Ascending aorta (tissue), 2 donors: Measurements from ENCODE around the gene RASSF3. TPM values are rescaled to one million over a fixed set of nuclear protein-coding genes. Genes with fewer than 3 reads are reported as not detected.
A peak's percentile ranks its signal among the peaks of the same experiment; 100 is the strongest.

Experiments used
- DNase-seq, 2 donors: peaks; one replicate each; pipeline ENCODE4 v3.0.0-alpha.2; 2019; ENCODE audit warnings: low spot score in 2 of 2
- H3K27ac ChIP-seq, 2 donors: fragments of 200-600 bp; sonication (generic); one replicate each; pipeline ENCODE4 v1.5.1; 2016 to 2017; ENCODE audit warnings: mild to moderate bottlenecking in 1 of 2
- H3K27me3 ChIP-seq: fragments of 200-600 bp; sonication (generic); one replicate; pipeline ENCODE4 v1.5.1; 2017
- H3K36me3 ChIP-seq, 2 donors: fragments of 200-600 bp; sonication (generic); one replicate each; pipeline ENCODE4 v1.5.1; 2016
- H3K4me1 ChIP-seq, 2 donors: fragments of 200-600 bp; sonication (generic); one replicate each; pipeline ENCODE4 v1.5.1; 2016 to 2017; ENCODE audit warnings: mild to moderate bottlenecking in 1 of 2
- H3K4me3 ChIP-seq, 2 donors: fragments of 200-600 bp; sonication (generic); one replicate each; pipeline ENCODE4 v1.5.1; 2016 to 2017; ENCODE audit warnings: mild to moderate bottlenecking in 1 of 2
- H3K9me3 ChIP-seq, 2 donors: fragments of 200-600 bp; sonication (generic); one replicate each; pipeline ENCODE4 v1.5.1; 2016
- intact Hi-C: fragments of 100-400 bp; cut with DNase I; formaldehyde crosslinking; loops from one replicate; pipeline ENCODE4 v1.15.1; 2023
- total RNA-seq: library from RNA; depleted of rRNA; stranded (reverse); fragments of >200 nt; gene quantifications from one replicate; pipeline ENCODE4 v1.1.0, GENCODE V29; 2016
- TF ChIP-seq, protein P1 (sequence below), 3 experiments: fragments of 200-600 bp in 2 of 3; fragments of 450-650 bp in 1 of 3; sonication (generic) in 2 of 3; IDR thresholded peaks; one replicate each; pipeline ENCODE4 v1.5.1; 2016 to 2019; ENCODE audit warnings: antibody characterized with exemption in 3 of 3, mild to moderate bottlenecking in 1 of 3, moderate library complexity in 1 of 3

RASSF3 gene
- total RNA-seq, 1 donor from 2014 or later: 79.6 TPM

DNA sequence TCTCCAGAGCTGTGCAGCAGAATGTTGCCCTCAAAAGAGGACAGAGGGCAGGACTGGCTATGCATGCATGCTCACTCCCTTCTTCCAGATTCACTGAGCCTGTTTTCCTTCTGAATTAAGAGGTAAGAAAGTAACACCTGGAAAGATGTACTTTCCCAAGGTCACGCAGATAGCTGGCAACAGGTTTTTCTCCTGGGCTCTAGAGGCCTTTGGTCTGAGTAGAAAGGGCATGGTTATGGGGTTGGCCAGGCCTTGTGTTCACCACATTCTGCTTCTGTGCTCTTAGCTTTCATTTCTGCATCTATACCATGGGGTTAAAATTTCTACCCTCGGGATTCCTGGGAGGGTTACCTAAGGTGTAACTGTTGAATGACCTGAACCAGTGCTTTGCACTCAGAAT, 57.5 kb downstream of the RASSF3 start:
- TF ChIP-seq, protein P1, sequence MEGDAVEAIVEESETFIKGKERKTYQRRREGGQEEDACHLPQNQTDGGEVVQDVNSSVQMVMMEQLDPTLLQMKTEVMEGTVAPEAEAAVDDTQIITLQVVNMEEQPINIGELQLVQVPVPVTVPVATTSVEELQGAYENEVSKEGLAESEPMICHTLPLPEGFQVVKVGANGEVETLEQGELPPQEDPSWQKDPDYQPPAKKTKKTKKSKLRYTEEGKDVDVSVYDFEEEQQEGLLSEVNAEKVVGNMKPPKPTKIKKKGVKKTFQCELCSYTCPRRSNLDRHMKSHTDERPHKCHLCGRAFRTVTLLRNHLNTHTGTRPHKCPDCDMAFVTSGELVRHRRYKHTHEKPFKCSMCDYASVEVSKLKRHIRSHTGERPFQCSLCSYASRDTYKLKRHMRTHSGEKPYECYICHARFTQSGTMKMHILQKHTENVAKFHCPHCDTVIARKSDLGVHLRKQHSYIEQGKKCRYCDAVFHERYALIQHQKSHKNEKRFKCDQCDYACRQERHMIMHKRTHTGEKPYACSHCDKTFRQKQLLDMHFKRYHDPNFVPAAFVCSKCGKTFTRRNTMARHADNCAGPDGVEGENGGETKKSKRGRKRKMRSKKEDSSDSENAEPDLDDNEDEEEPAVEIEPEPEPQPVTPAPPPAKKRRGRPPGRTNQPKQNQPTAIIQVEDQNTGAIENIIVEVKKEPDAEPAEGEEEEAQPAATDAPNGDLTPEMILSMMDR (IDR thresholded peaks at IDR 0.05): no peak
- Histone ChIP-seq H3K4me3 (peak overlapping the region in 1 of 2 donors; percentile 34), H3K27me3 (no peaks in the 10 kb centered on the region), H3K4me1 (peaks cover 35 to 75% of the 10 kb centered on the region in 2 donors), H3K27ac (peak overlapping the region; percentile 75 to 88), H3K36me3 (no peaks in the 10 kb centered on the region), H3K9me3 (no peaks in the 10 kb centered on the region)
- intact Hi-C loops: no loop called here
- no peak for DNase-seq

DNA sequence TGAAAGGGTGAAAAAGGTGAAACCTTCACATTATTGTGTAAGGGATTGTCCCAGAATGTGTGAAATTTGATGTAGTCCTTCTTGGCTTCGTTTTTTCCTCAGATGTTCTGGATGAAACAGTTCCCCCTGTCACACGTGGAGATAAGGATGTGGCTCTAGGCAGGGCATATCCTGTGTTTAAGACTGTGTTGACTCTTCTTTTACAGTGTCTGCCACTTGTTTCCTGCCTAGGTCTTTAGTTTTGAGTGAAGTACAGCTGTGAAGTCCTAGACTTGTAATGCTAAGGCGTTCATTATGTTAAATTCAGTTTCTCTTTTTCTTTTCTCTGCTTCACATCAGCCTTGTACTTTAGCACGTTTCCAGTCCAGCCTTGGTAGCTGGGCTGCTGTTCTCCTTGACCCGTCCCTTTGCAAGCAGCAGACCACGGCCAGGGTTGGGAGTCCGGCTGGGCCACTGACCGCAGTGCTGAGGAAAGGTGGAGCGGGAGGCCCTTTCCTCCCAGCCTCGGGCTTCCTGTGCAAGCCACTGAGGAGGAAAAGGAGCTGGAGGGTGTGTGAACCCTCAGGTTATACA, 59.1 kb downstream of the RASSF3 start:
- intact Hi-C loops: no loop called here
- Histone ChIP-seq H3K27ac (peak overlapping the region; percentile 75 to 88), H3K4me1 (peaks cover 48 to 84% of the 10 kb centered on the region in 2 donors), H3K36me3 (no peaks in the 10 kb centered on the region), H3K27me3 (no peaks in the 10 kb centered on the region), H3K4me3 (peak overlapping the region; percentile 7 to 38), H3K9me3 (no peaks in the 10 kb centered on the region)
- DNase-seq: no peak
- TF ChIP-seq, protein P1 (IDR thresholded peaks at IDR 0.05): no peak

- Histone ChIP-seq H3K9me3 (no peaks in the 10 kb centered on the region), H3K27ac (peak overlapping the region; percentile 75 to 88), H3K4me1 (peaks cover 50 to 84% of the 10 kb centered on the region in 2 donors), H3K36me3 (no peaks in the 10 kb centered on the region), H3K4me3 (peak overlapping the region in 1 of 2 donors; percentile 38), H3K27me3 (no peaks in the 10 kb centered on the region)
- intact Hi-C loops: no loop called here
- TF ChIP-seq, protein P1 (IDR thresholded peaks at IDR 0.05): no peak
- no peak for DNase-seq
Observed at GRCh38 chr12:64670019-64670418, 59.7 kb downstream of the RASSF3 start.

DNA sequence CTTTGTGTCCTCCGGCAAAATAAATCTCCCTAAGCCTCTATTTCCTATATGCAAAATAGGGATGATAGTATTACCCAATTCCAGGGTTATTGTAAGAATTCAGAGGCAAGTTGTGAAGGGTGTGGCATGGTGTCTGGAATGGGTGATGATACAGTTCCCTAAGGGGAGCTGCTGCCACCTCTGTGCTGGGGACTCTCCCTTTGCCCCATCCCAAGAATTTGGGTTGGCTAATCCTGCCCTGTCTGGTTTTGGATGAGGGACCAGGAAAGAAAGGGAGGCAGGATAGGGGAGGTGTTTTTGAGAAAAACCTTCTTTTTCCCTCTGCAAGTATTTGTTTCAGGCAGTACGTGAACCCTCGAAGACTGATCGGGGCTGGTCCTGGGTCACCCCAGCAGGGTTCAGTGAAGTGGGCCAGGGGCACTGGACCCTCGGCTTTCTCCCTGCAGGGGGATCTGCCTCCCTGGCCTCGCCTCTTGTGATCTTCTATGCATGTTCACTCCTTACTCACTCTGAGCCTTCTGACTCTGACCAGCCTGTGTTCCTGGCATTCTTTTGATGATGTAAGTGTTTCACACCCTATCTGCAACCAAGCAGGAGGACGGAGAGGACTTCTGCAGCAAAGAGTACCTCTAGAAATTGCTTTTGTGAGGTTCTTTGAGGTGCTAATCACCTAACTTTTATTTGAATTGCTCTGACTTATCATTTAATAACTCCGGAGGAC, 60.8 kb downstream of the RASSF3 start:
- Histone ChIP-seq H3K27ac (peak overlapping the region; percentile 75 to 88), H3K4me3 (peak overlapping the region in 1 of 2 donors; percentile 18), H3K4me1 (peaks cover 43 to 80% of the 10 kb centered on the region in 2 donors), H3K36me3 (no peaks in the 10 kb centered on the region), H3K9me3 (no peaks in the 10 kb centered on the region), H3K27me3 (no peaks in the 10 kb centered on the region)
- TF ChIP-seq, protein P1 (IDR thresholded peaks at IDR 0.05): no peak
- peak in 1 of 2 donors; percentile 77 for DNase-seq
- intact Hi-C loops: no loop called here

- intact Hi-C loops: loop anchor here (2.0 kb wide), 1 partner anchor 19 kb away; no protein-coding TSS in a partner anchor
- no peak for DNase-seq
- peaks cover 41 to 81% of the 10 kb centered on the region in 2 donors for H3K4me1 ChIP-seq
- no peaks in the 10 kb centered on the region for H3K9me3 ChIP-seq
- peak overlapping the region; percentile 75 to 88 for H3K27ac ChIP-seq
- H3K4me3 ChIP-seq: peak overlapping the region in 1 of 2 donors; percentile 18
- H3K36me3 ChIP-seq: no peaks in the 10 kb centered on the region
- H3K27me3 ChIP-seq: no peaks in the 10 kb centered on the region
- TF ChIP-seq, protein P1 (IDR thresholded peaks at IDR 0.05): no peak
Observed at GRCh38 chr12:64671681-64672080, 61.4 kb downstream of the RASSF3 start.
